Measurements from ENCODE around the gene B4GALT4. TPM values are rescaled to one million over a fixed set of nuclear protein-coding genes. Genes with fewer than 3 reads are reported as not detected.

B4GALT4 gene
- total RNA-seq, 1 experiment from 2014 or later: 37.6 TPM

DNA sequence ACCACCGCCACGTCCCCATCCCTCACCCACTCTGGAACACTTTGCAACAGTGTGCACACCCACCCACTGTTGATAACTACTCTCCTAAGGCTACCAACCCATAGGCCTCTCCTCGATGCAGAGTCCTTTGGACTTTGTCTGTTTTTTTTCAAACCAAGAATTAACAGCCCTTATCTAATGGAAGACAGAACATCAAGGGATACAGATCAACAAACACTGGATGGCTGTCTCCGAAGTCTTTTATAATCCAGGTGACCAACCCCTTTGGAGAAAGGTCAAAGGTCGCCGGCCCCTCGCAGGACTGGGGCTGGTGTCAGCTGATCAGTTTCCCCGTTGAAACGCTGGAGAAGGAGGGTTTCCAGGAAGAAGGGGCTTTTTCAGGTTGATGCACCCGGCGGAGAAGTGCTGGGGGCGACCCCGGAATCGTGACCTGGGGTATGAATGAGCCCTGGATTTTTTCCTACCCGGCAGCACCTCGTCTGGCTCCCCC lies 532 bp downstream of the B4GALT4 start:
- intact Hi-C loops (cut with micrococcal nuclease): loop anchor here (1.0 to 2.0 kb wide), 2 partner anchors 56 to 63 kb away; no protein-coding TSS in a partner anchor
- H3K27ac ChIP-seq (ENCODE audit: low read length): peak overlapping the region; percentile 63
- POLR2A ChIA-PET (ENCODE audit: unreplicated experiment): interaction anchor here (0.7 to 1.6 kb wide), 3 partner anchors 79 to 1615 kb away, joined by 3 to 6 read pairs (median 3); no protein-coding TSS in a partner anchor
- CTCF ChIA-PET: interaction anchor here (0.5 to 2.0 kb wide), 6 partner anchors 48 to 357 kb away, joined by 3 to 19 read pairs (median 14); partner anchors contain the start of gene IGSF11
- peak overlapping the region; percentile 91 for H3K4me3 ChIP-seq (ENCODE audit: low read length)
- H3K79me2 ChIP-seq (ENCODE audit: low read length): peaks cover 48% of the 10 kb centered on the region
- H3F3A ChIP-seq (ENCODE audit: low read length, unreplicated experiment): no peaks in the 10 kb centered on the region
- H3K27me3 ChIP-seq (ENCODE audit: low read length): no peaks in the 10 kb centered on the region
- H3K9me3 ChIP-seq (ENCODE audit: low read length): no peaks in the 10 kb centered on the region
- peaks cover 9% of the 10 kb centered on the region for H3K36me3 ChIP-seq (ENCODE audit: low read depth, low read length)
- H2AFZ ChIP-seq (ENCODE audit: low read length): peak overlapping the region; percentile 66
- H3K9me2 ChIP-seq (replicated peaks; ENCODE audit: low read length): no peaks in the 10 kb centered on the region
- H3K9ac ChIP-seq (ENCODE audit: low read length): peak overlapping the region; percentile 86
- H3K4me1 ChIP-seq (ENCODE audit: insufficient read depth, low read length): peaks cover 25% of the 10 kb centered on the region
- ATAC-seq: peak; percentile 1
- no peaks in the 10 kb centered on the region for H4K20me1 ChIP-seq (ENCODE audit: low read length)
- no peak for TF ChIP-seq EZH2phosphoT487 (IDR thresholded peaks at IDR 0.05; ENCODE audit: borderline replicate concordance, low read length)
- TF ChIP-seq, protein P1, sequence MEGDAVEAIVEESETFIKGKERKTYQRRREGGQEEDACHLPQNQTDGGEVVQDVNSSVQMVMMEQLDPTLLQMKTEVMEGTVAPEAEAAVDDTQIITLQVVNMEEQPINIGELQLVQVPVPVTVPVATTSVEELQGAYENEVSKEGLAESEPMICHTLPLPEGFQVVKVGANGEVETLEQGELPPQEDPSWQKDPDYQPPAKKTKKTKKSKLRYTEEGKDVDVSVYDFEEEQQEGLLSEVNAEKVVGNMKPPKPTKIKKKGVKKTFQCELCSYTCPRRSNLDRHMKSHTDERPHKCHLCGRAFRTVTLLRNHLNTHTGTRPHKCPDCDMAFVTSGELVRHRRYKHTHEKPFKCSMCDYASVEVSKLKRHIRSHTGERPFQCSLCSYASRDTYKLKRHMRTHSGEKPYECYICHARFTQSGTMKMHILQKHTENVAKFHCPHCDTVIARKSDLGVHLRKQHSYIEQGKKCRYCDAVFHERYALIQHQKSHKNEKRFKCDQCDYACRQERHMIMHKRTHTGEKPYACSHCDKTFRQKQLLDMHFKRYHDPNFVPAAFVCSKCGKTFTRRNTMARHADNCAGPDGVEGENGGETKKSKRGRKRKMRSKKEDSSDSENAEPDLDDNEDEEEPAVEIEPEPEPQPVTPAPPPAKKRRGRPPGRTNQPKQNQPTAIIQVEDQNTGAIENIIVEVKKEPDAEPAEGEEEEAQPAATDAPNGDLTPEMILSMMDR (conservative IDR thresholded peaks at IDR 0.05; ENCODE audit: low read depth, low read length): no peak
- no peak for TF ChIP-seq EZH2 (IDR thresholded peaks at IDR 0.05; ENCODE audit: low read length, unreplicated experiment)
- DNase-seq: peak; percentile 23
- peak overlapping the region; percentile 97 for H3K4me2 ChIP-seq (ENCODE audit: low read length)
- BruUV-seq (replicated peaks): no TSS peak

DNA sequence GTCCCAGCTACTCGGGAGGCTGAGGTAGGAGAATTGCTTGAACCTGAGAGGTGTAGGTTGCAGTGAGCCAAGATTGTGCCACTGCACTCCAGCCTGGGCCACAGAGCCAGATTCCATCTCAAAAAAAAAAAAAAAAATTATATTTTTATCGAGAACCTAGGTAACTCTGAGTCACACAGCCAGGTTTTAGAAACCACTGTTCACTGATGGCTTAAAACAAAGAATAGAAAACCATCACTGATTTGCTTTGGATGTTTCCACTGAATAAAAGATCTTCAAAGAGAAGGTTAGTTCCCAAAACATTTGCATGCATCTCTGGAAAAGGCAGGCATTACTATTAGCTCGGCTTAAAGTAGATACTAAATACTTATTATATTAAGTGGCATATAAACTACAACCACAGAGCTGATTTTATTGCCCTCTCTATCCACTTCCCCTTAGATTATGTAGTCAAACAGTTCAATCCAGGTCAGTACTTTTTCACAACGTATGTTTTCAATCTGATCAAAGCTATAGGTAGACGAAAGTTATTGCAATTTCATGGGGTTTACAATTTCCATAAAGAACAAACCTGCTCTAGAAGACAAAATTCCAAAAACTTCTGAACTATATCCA lies 1.4 kb downstream of the B4GALT4 start:
- no peaks in the 10 kb centered on the region for H4K20me1 ChIP-seq (ENCODE audit: low read length)
- H2AFZ ChIP-seq (ENCODE audit: low read length): no peak overlapping the region
- peaks cover 31% of the 10 kb centered on the region for H3K4me1 ChIP-seq (ENCODE audit: insufficient read depth, low read length)
- no peaks in the 10 kb centered on the region for H3F3A ChIP-seq (ENCODE audit: low read length, unreplicated experiment)
- ChIA-PET CTCF (interaction anchor here (0.6 kb wide), 1 partner anchor 357 kb away, joined by 3 read pairs; no protein-coding TSS in a partner anchor), POLR2A (ENCODE audit: unreplicated experiment) (interaction anchor here (0.6 to 0.7 kb wide), 3 partner anchors 13 to 1616 kb away, joined by 3 to 4 read pairs (median 4); no protein-coding TSS in a partner anchor)
- peak overlapping the region; percentile 97 for H3K4me2 ChIP-seq (ENCODE audit: low read length)
- peak overlapping the region; percentile 86 for H3K9ac ChIP-seq (ENCODE audit: low read length)
- peaks cover 54% of the 10 kb centered on the region for H3K79me2 ChIP-seq (ENCODE audit: low read length)
- DNase-seq: peak; percentile 43
- H3K9me2 ChIP-seq (replicated peaks; ENCODE audit: low read length): no peaks in the 10 kb centered on the region
- H3K36me3 ChIP-seq (ENCODE audit: low read depth, low read length): peaks cover 9% of the 10 kb centered on the region
- H3K4me3 ChIP-seq (ENCODE audit: low read length): peak overlapping the region; percentile 91
- no peaks in the 10 kb centered on the region for H3K27me3 ChIP-seq (ENCODE audit: low read length)
- TF ChIP-seq, protein P1 (conservative IDR thresholded peaks at IDR 0.05; ENCODE audit: low read depth, low read length): no peak
- no peak for TF ChIP-seq EZH2phosphoT487 (IDR thresholded peaks at IDR 0.05; ENCODE audit: borderline replicate concordance, low read length)
- TF ChIP-seq EZH2 (IDR thresholded peaks at IDR 0.05; ENCODE audit: low read length, unreplicated experiment): no peak
- TSS peak; percentile 49 for BruUV-seq (replicated peaks)
- H3K9me3 ChIP-seq (ENCODE audit: low read length): no peaks in the 10 kb centered on the region
- peak overlapping the region; percentile 63 for H3K27ac ChIP-seq (ENCODE audit: low read length)
- ATAC-seq: no peak
- intact Hi-C loops (cut with micrococcal nuclease): loop anchor here (10.0 kb wide), 1 partner anchor 205 kb away; the partner anchor contains the start of gene IGSF11
